SK-N-SH treated with all-trans-retinoic acid at 6 μM for 48 hours (cell line): ENCODE results near the gene PCDHB6.

Experiments used
- ARNTL ChIP-seq: fragments of 450-650 bp; formaldehyde crosslinking; IDR thresholded peaks from 2 replicates; pipeline ENCODE4 v1.5.0; 2020; ENCODE audit warnings: low read depth, mild to moderate bottlenecking, moderate library complexity, borderline replicate concordance
- BACH2 ChIP-seq: fragments of 250-450 bp; sonication (Bioruptor Pico); IDR thresholded peaks from 2 replicates; pipeline ENCODE4 v1.9.0; 2021; ENCODE audit warnings: mild to moderate bottlenecking, borderline replicate concordance
- GLIS3 ChIP-seq: fragments of 250-450 bp; sonication (Bioruptor Pico); IDR thresholded peaks from 2 replicates; pipeline ENCODE4 v1.5.0; 2020; ENCODE audit warnings: mild to moderate bottlenecking, moderate library complexity
- ISL1 ChIP-seq: fragments of 250-450 bp; sonication (Bioruptor Pico); IDR thresholded peaks from 2 replicates; pipeline ENCODE4 v2.1.2; 2022; ENCODE audit warnings: mild to moderate bottlenecking, moderate library complexity
- RARB ChIP-seq: fragments of 250-450 bp; sonication (Bioruptor Pico); IDR thresholded peaks from 2 replicates; pipeline ENCODE4 v1.8.0; 2021; ENCODE audit warnings: mild to moderate bottlenecking, moderate library complexity
- ZFP30 ChIP-seq: fragments of 450-650 bp; formaldehyde crosslinking; IDR thresholded peaks from 2 replicates; pipeline ENCODE4 v1.5.0; 2022; ENCODE audit warnings: mild to moderate bottlenecking, moderate library complexity
- ZNF565 ChIP-seq: fragments of 450-650 bp; formaldehyde crosslinking; conservative IDR thresholded peaks from 2 replicates; pipeline ENCODE4 v1.5.0; 2020; ENCODE audit warnings: low read depth, mild to moderate bottlenecking, moderate library complexity
- ZNF8 ChIP-seq: fragments of 450-650 bp; formaldehyde crosslinking; IDR thresholded peaks from 2 replicates; pipeline ENCODE4 v1.5.0; 2020; ENCODE audit warnings: mild to moderate bottlenecking, moderate library complexity
- TF ChIP-seq, protein P1 (sequence below): fragments of 250-450 bp; sonication (Bioruptor Pico); IDR thresholded peaks from 2 replicates; pipeline ENCODE4 v1.8.0; 2020; ENCODE audit warnings: mild to moderate bottlenecking, moderate library complexity, borderline replicate concordance
- TF ChIP-seq, protein P2 (sequence below): fragments of 250-450 bp; sonication (Bioruptor Pico); IDR thresholded peaks from 2 replicates; pipeline ENCODE4 v1.5.1; 2021; ENCODE audit warnings: mild to moderate bottlenecking, moderate library complexity

DNA sequence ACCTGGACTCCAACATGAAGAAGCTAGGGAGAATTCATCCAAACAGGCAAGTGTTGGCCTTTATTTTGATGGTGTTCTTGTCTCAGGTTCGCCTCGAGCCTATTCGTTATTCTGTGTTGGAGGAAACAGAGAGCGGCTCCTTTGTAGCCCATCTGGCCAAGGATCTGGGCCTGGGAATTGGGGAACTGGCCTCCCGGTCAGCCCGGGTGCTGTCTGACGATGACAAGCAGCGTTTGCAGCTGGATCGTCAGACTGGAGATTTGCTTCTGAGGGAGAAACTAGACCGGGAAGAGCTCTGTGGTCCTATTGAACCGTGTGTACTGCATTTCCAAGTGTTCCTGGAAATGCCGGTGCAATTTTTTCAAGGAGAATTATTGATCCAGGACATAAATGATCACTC lies 27.9 kb upstream of the PCDHB6 start:
- TF ChIP-seq ZNF8 = no peak
- TF ChIP-seq, protein P1, sequence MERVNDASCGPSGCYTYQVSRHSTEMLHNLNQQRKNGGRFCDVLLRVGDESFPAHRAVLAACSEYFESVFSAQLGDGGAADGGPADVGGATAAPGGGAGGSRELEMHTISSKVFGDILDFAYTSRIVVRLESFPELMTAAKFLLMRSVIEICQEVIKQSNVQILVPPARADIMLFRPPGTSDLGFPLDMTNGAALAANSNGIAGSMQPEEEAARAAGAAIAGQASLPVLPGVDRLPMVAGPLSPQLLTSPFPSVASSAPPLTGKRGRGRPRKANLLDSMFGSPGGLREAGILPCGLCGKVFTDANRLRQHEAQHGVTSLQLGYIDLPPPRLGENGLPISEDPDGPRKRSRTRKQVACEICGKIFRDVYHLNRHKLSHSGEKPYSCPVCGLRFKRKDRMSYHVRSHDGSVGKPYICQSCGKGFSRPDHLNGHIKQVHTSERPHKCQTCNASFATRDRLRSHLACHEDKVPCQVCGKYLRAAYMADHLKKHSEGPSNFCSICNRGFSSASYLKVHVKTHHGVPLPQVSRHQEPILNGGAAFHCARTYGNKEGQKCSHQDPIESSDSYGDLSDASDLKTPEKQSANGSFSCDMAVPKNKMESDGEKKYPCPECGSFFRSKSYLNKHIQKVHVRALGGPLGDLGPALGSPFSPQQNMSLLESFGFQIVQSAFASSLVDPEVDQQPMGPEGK (CRISPR knock-in tag) = no peak
- TF ChIP-seq, protein P2, sequence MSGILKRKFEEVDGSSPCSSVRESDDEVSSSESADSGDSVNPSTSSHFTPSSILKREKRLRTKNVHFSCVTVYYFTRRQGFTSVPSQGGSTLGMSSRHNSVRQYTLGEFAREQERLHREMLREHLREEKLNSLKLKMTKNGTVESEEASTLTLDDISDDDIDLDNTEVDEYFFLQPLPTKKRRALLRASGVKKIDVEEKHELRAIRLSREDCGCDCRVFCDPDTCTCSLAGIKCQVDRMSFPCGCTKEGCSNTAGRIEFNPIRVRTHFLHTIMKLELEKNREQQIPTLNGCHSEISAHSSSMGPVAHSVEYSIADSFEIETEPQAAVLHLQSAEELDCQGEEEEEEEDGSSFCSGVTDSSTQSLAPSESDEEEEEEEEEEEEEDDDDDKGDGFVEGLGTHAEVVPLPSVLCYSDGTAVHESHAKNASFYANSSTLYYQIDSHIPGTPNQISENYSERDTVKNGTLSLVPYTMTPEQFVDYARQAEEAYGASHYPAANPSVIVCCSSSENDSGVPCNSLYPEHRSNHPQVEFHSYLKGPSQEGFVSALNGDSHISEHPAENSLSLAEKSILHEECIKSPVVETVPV = no peak
- TF ChIP-seq ZFP30 (CRISPR knock-in tag) = no peak
- no peak for TF ChIP-seq ZNF565 (CRISPR knock-in tag)
- no peak for TF ChIP-seq RARB
- TF ChIP-seq ISL1 (CRISPR knock-in tag) = no peak
- TF ChIP-seq BACH2 (CRISPR knock-in tag) = no peak
- no peak for TF ChIP-seq GLIS3 (CRISPR knock-in tag)
- TF ChIP-seq ARNTL = no peak
